Keratinocyte (primary cell): ENCODE data around the gene SLC17A7. TPM values are rescaled to one million over a fixed set of nuclear protein-coding genes. Genes with fewer than 3 reads are reported as not detected.

Experiments
- DNase-seq: peaks from one replicate; pipeline ENCODE4 v3.0.0-alpha.2; 2011; ENCODE audit warnings: low read depth, missing footprints, low spot score
- FAIRE-seq: peaks from 2 replicates; lab custom pipeline; 2011; peaks lifted over from hg19 to GRCh38; lab: Jason Lieb, UNC
- H2AFZ ChIP-seq: 2 replicates; pipeline ENCODE4 v1.6.0; 2012; ENCODE audit warnings: low read length, control low read depth, inconsistent platforms; ENCODE audit not compliant: control insufficient read depth
- H3K27ac ChIP-seq: 2 replicates; pipeline ENCODE4 v1.5.1; 2011; ENCODE audit warnings: low read length; ENCODE audit not compliant: control insufficient read depth, insufficient read depth
- H3K27me3 ChIP-seq: 3 replicates; pipeline ENCODE4 v1.6.0; 2011; ENCODE audit warnings: low read length; ENCODE audit not compliant: control insufficient read depth, insufficient read depth; ENCODE audit errors: extremely low read depth
- H3K36me3 ChIP-seq, 2 experiments: 2 replicates in 1 of 2; 3 replicates in 1 of 2; pipeline ENCODE4 v1.5.1; 2011; ENCODE audit warnings: low read length in 2 of 2, mild to moderate bottlenecking in 1 of 2; ENCODE audit not compliant: control insufficient read depth in 2 of 2, insufficient read depth in 2 of 2; ENCODE audit errors: extremely low read depth in 1 of 2
- H3K4me1 ChIP-seq: 3 replicates; pipeline ENCODE4 v1.5.1; 2011; ENCODE audit warnings: low read length; ENCODE audit not compliant: control insufficient read depth, insufficient read depth; ENCODE audit errors: extremely low read depth
- H3K4me2 ChIP-seq: 3 replicates; pipeline ENCODE4 v1.6.0; 2011; ENCODE audit warnings: low read depth, low read length; ENCODE audit not compliant: control insufficient read depth, insufficient read depth; ENCODE audit errors: extremely low read depth
- H3K4me3 ChIP-seq, 3 experiments: fragments of 200-600 bp in 1 of 3; sonication (generic) in 1 of 3; 2 replicates in 2 of 3; 3 replicates in 1 of 3; pipeline ENCODE4 v1.5.1; 2011 to 2016; ENCODE audit warnings: low read length in 3 of 3, mild to moderate bottlenecking in 3 of 3, control low read depth in 2 of 3, inconsistent platforms in 1 of 3, low read depth in 1 of 3, mixed read lengths in 1 of 3, mixed run types in 1 of 3, moderate library complexity in 1 of 3; ENCODE audit not compliant: control insufficient read depth in 2 of 3, insufficient read depth in 2 of 3; ENCODE audit errors: extremely low read depth in 1 of 3
- H3K79me2 ChIP-seq: 2 replicates; pipeline ENCODE4 v1.6.0; 2012; ENCODE audit warnings: low read length; ENCODE audit not compliant: control insufficient read depth, insufficient read depth
- H3K9ac ChIP-seq: 3 replicates; pipeline ENCODE4 v1.6.0; 2011; ENCODE audit warnings: low read length; ENCODE audit not compliant: control insufficient read depth, insufficient read depth; ENCODE audit errors: extremely low read depth
- H3K9me1 ChIP-seq: 3 replicates; pipeline ENCODE4 v1.6.0; 2011; ENCODE audit warnings: low read length; ENCODE audit not compliant: control insufficient read depth, insufficient read depth; ENCODE audit errors: extremely low read depth
- H3K9me3 ChIP-seq: 2 replicates; pipeline ENCODE4 v1.5.1; 2012; ENCODE audit warnings: low read depth, low read length; ENCODE audit not compliant: control insufficient read depth
- H4K20me1 ChIP-seq: 3 replicates; pipeline ENCODE4 v1.6.0; 2011; ENCODE audit warnings: low read length; ENCODE audit not compliant: control insufficient read depth, insufficient read depth; ENCODE audit errors: extremely low read depth
- CTCF ChIP-seq, 3 experiments: IDR thresholded peaks in 1 of 3; conservative IDR thresholded peaks in 1 of 3; optimal IDR thresholded peaks in 1 of 3; 2 replicates in 2 of 3; 3 replicates in 1 of 3; pipeline versions ENCODE3 to v1.5.1; 2011; ENCODE audit warnings: low read length in 3 of 3, mild to moderate bottlenecking in 3 of 3, moderate library complexity in 2 of 3, control low read depth in 1 of 3, inconsistent platforms in 1 of 3; ENCODE audit not compliant: insufficient read depth in 2 of 3; ENCODE audit errors: extremely low read depth in 1 of 3
- EZH2 ChIP-seq: IDR thresholded peaks from one replicate; pipeline ENCODE4 v1.6.1; 2012; ENCODE audit warnings: inconsistent platforms, mild to moderate bottlenecking, low read length, moderate library complexity
- dilution Hi-C: fragments of 300-500 bp; cut with MboI; formaldehyde crosslinking; loops from one replicate; pipeline ENCODE4 v1.7.0; 2020; ENCODE audit warnings: low sequenced_read_pairs; ENCODE audit not compliant: extremely low pct_ligation_motif_present
- polyA plus RNA-seq, 5 experiments: library from polyadenylated mRNA; depleted of rRNA in 3 of 5; stranded (reverse) in 3 of 5; stranded (forward) in 1 of 5; unstranded in 1 of 5; fragments of >200 nt; gene quantifications; 1 replicate in 1 of 5; 2 replicates in 3 of 5; 3 replicates in 1 of 5; pipeline versions ENCODE4 v1.2.1 to v1.2.3, GENCODE V29; 2011 to 2012; ENCODE audit warnings: missing spikeins in 2 of 5, low read depth in 1 of 5, low replicate concordance in 1 of 5

The SLC17A7 gene
- polyA plus RNA-seq, 1 donor (not counting 4 experiments of a cell fraction or from before 2014, with no cell fraction given): 0.04 TPM

- Histone ChIP-seq H3K9me3 (no peaks in the 10 kb centered on the region), H3K27ac (no peak overlapping the region)
- FAIRE-seq: no peak
These were observed 42.4 kb downstream of the SLC17A7 start for GRCh38 chr19:49398931-49399330.

GRCh38 chr19:49398001-49398615 lies 43.2 kb downstream of the SLC17A7 start:
- no peaks in the 10 kb centered on the region for H3K9me3 ChIP-seq
- no peak overlapping the region for H3K4me2 ChIP-seq
- H3K9me1 ChIP-seq: no peaks in the 10 kb centered on the region
- peaks cover 3% of the 10 kb centered on the region for H3K4me1 ChIP-seq
- dilution Hi-C loops: no loop called here
- H3K27ac ChIP-seq: no peak overlapping the region
- TF ChIP-seq CTCF (optimal IDR thresholded peaks at IDR 0.05 in 1 of 3, IDR thresholded peaks at IDR 0.05 in 1 of 3, conservative IDR thresholded peaks at IDR 0.05 in 1 of 3; ENCODE audit: extremely low read depth in 1 of 3, insufficient read depth in 2 of 3, low read length in 3 of 3) (no peak), EZH2 (no peak)
- peaks cover 10% of the 10 kb centered on the region for H3K27me3 ChIP-seq
- no peak overlapping the region for H3K9ac ChIP-seq
- no peaks in the 10 kb centered on the region for H4K20me1 ChIP-seq
- no peak overlapping the region for H3K4me3 ChIP-seq
- no peaks in the 10 kb centered on the region for H3K36me3 ChIP-seq
- FAIRE-seq: no peak
- no peak for DNase-seq
- H2AFZ ChIP-seq: no peak overlapping the region
- no peaks in the 10 kb centered on the region for H3K79me2 ChIP-seq

More at GRCh38 chr19:49398931-49399330, 42.4 kb downstream of the SLC17A7 start:
- Histone ChIP-seq H3K36me3 (no peaks in the 10 kb centered on the region), H3K4me1 (peaks cover 3% of the 10 kb centered on the region), H3K79me2 (no peaks in the 10 kb centered on the region), H2AFZ (no peak overlapping the region), H3K9ac (no peak overlapping the region), H4K20me1 (no peaks in the 10 kb centered on the region), H3K4me3 (no peak overlapping the region), H3K4me2 (no peak overlapping the region), H3K9me1 (no peaks in the 10 kb centered on the region), H3K27me3 (peaks cover 10% of the 10 kb centered on the region)
- DNase-seq: no peak
- dilution Hi-C loops: no loop called here
- TF ChIP-seq EZH2 (no peak), CTCF (optimal IDR thresholded peaks at IDR 0.05 in 1 of 3, IDR thresholded peaks at IDR 0.05 in 1 of 3, conservative IDR thresholded peaks at IDR 0.05 in 1 of 3; ENCODE audit: extremely low read depth in 1 of 3, insufficient read depth in 2 of 3, low read length in 3 of 3) (no peak)
